Activated B cell treated with CpG ODN at 0.5 μM for 24 hours (primary cell): ENCODE measurements around the gene PTPRK. TPM values are rescaled to one million over a fixed set of nuclear protein-coding genes. Genes with fewer than 3 reads are reported as not detected.

Experiments used
- ATAC-seq: fragments of 200-7000 bp; cut with Tn5 transposase; one replicate; pipeline ENCODE4 v1.10.0; 2021; ENCODE audit warnings: low read depth, mild to moderate bottlenecking, moderate library complexity
- CTCF ChIA-PET: fragments of 350-600 bp; sonication (Branson Sonifier 250); formaldehyde crosslinking; loops from one replicate; lab custom pipeline; 2021; ENCODE audit warnings: antibody characterized with exemption; lab: Charles Lee
- POLR2A ChIA-PET: fragments of 350-600 bp; sonication (Branson Sonifier 250); formaldehyde crosslinking; loops from one replicate; lab custom pipeline; 2021; ENCODE audit warnings: antibody characterized with exemption; lab: Charles Lee
- DNase-seq: peaks from one replicate; pipeline ENCODE4 v3.0.0; 2022
- H3K27ac Mint-ChIP-seq: one replicate; pipeline ENCODE4 v1.8.0; 2020; ENCODE audit warnings: mixed read lengths
- H3K27me3 Mint-ChIP-seq: one replicate; pipeline ENCODE4 v1.8.0; 2021; ENCODE audit warnings: mixed read lengths
- H3K36me3 Mint-ChIP-seq: one replicate; pipeline ENCODE4 v1.8.0; 2021; ENCODE audit warnings: low read depth, mixed read lengths
- H3K4me1 Mint-ChIP-seq: one replicate; pipeline ENCODE4 v1.8.0; 2021; ENCODE audit warnings: mixed read lengths
- H3K4me3 Mint-ChIP-seq: one replicate; pipeline ENCODE4 v1.8.0; 2020; ENCODE audit warnings: mild to moderate bottlenecking, mixed read lengths
- H3K9me3 Mint-ChIP-seq: one replicate; pipeline ENCODE4 v1.8.0; 2020; ENCODE audit warnings: mixed read lengths
- intact Hi-C: fragments of 100-400 bp; cut with micrococcal nuclease; formaldehyde crosslinking; loops from one replicate; pipeline ENCODE4 v1.15.1; 2024
- total RNA-seq: library from RNA; stranded (reverse); gene quantifications from 2 replicates; pipeline ENCODE4 v1.2.3, GENCODE V29; 2022
- TF ChIP-seq, protein P1 (sequence below): fragments of 200-600 bp; IDR thresholded peaks from one replicate; pipeline ENCODE4 v1.8.0; 2022; ENCODE audit warnings: antibody characterized with exemption, mild to moderate bottlenecking

PTPRK gene
- total RNA-seq, 1 donor from 2014 or later = 14.2 TPM

DNA sequence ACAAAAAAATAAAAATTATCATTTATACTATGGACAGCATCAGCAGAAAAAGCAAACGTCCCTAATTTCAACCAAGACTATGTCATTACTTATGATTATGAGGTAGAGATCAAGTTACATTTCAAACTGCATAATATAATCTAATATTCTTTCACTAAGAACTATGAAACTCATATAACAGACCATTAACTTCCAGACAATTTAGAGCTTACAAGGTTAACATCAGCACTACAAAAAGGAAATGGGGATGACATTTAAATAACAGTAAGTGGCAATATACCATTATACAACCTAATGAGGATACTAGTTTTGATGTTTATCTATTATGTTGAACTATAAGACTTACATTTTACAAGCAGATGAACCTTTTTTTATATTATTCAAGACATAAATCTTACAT, 358.6 kb downstream of the PTPRK start:
- TF ChIP-seq, protein P1, sequence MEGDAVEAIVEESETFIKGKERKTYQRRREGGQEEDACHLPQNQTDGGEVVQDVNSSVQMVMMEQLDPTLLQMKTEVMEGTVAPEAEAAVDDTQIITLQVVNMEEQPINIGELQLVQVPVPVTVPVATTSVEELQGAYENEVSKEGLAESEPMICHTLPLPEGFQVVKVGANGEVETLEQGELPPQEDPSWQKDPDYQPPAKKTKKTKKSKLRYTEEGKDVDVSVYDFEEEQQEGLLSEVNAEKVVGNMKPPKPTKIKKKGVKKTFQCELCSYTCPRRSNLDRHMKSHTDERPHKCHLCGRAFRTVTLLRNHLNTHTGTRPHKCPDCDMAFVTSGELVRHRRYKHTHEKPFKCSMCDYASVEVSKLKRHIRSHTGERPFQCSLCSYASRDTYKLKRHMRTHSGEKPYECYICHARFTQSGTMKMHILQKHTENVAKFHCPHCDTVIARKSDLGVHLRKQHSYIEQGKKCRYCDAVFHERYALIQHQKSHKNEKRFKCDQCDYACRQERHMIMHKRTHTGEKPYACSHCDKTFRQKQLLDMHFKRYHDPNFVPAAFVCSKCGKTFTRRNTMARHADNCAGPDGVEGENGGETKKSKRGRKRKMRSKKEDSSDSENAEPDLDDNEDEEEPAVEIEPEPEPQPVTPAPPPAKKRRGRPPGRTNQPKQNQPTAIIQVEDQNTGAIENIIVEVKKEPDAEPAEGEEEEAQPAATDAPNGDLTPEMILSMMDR = no peak
- Mint-ChIP-seq H3K4me3 (no peak overlapping the region), H3K4me1 (peaks cover 19% of the 10 kb centered on the region), H3K27ac (no peak overlapping the region), H3K27me3 (no peaks in the 10 kb centered on the region), H3K9me3 (no peaks in the 10 kb centered on the region), H3K36me3 (no peaks in the 10 kb centered on the region)
- ChIA-PET CTCF (no interaction called here), POLR2A (no interaction called here)
- ATAC-seq (no peak), DNase-seq (no peak)
- intact Hi-C loops = loop anchor here (1.0 kb wide), 1 partner anchor 11 kb away; no protein-coding TSS in a partner anchor

DNA sequence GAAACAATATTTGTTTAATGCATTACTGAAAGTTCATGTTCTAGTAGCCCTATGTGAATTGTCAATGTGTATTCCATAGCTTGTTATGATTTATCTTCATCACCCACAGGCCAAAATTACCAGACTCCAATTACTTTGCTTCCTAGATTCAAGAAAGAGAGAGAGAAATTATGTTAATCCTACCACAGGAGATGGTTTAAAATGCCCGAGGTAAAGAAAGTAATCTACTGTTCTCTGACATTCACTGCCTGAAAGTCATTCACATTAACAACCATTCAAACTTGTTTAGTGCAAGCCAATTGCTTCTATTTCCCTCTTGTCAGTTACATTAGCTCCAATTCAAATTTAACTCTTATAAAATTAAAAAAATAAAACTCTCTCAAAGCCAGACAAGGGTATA, 359.1 kb downstream of the PTPRK start:
- DNase-seq = no peak
- Mint-ChIP-seq H3K27ac (no peak overlapping the region), H3K27me3 (no peaks in the 10 kb centered on the region), H3K4me1 (peaks cover 21% of the 10 kb centered on the region), H3K4me3 (no peak overlapping the region), H3K36me3 (no peaks in the 10 kb centered on the region), H3K9me3 (peaks cover 2% of the 10 kb centered on the region)
- CTCF ChIA-PET = no interaction called here
- TF ChIP-seq, protein P1 = no peak
- no peak for ATAC-seq
- intact Hi-C loops = no loop called here
- POLR2A ChIA-PET = no interaction called here

DNA sequence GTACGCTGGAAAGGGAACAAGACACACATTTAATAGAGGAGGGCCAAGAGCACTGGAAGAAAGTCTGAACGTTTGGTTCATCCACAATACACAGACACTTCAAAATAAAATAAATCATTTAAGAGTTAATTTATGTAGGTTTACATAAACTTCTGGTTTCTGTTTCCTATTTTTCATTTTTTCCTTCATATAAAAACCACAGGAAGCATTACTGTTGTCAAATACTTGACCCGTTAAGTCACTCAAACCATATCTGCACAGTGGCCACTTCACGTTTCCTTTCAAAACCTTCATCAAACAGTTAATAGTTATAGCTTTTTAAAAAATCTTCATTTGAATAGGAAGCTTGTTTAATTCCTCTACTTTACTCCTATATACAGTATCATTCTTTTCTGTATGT, 361.9 kb downstream of the PTPRK start:
- TF ChIP-seq, protein P1 = no peak
- Mint-ChIP-seq H3K36me3 (no peaks in the 10 kb centered on the region), H3K4me1 (peaks cover 23% of the 10 kb centered on the region), H3K27ac (no peak overlapping the region), H3K9me3 (peaks cover 4% of the 10 kb centered on the region), H3K4me3 (no peak overlapping the region), H3K27me3 (no peaks in the 10 kb centered on the region)
- DNase-seq (no peak), ATAC-seq (no peak)
- ChIA-PET CTCF (no interaction called here), POLR2A (no interaction called here)
- intact Hi-C loops = no loop called here

DNA sequence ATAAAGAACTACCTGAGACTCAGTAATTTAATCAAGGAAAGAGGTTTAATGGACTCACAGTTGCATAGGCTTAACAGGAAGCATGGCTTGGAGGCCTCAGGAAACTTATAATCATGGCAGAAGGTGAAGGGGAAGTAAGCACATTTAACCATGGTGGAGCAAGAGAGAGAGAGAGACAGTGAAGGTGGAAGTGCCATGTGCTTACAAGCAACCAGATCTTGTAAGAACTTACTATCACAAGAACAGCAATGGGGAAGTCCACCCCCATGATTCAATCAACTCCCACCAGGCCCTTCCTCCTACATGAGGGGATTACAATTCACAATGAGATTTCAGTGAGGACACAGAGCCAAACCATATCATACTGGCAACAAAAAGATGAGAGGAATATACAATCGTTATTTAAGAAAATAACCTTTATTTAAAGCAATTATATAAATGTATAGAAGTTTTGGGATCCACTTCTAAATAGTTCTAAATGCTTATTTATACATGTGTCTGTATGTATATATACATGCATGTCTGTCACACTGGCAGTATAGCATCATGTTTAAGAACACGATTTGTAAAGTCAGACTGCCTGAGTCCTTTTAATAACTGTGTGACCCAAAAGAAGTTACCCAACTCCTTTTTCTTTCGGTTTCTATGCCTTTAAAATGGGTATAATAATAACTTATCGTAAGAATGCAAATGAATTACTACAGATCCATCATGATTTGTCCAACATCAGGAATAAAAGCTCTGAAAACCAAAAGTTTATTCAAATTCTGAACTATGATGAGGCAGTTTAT, 363.9 kb downstream of the PTPRK start:
- Mint-ChIP-seq H3K4me1 (peaks cover 23% of the 10 kb centered on the region), H3K9me3 (peaks cover 4% of the 10 kb centered on the region), H3K36me3 (no peaks in the 10 kb centered on the region), H3K27ac (no peak overlapping the region), H3K27me3 (no peaks in the 10 kb centered on the region), H3K4me3 (no peak overlapping the region)
- POLR2A ChIA-PET = no interaction called here
- ATAC-seq (no peak), DNase-seq (no peak)
- intact Hi-C loops = no loop called here
- CTCF ChIA-PET = no interaction called here
- TF ChIP-seq, protein P1 = no peak

DNA sequence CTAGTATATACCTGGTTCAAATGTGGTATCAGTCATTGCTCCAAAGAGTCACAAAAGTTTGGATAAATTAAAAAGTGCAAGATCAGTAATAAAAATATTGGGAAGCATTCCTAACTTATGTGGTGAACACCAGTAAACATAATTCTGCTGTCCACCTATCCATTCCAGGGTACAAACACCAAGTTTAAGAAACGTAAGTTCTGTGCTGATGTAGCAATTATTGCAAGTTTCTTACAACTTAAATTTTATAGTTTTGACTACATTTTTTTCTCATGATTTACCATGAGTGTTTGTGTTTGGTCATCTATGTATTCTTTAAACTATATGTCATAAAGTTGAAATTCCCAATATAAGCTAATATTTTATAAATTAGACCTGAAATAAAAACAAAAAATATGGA, 364.6 kb downstream of the PTPRK start:
- Mint-ChIP-seq H3K9me3 (peaks cover 4% of the 10 kb centered on the region), H3K36me3 (no peaks in the 10 kb centered on the region), H3K27ac (no peak overlapping the region), H3K4me3 (no peak overlapping the region), H3K27me3 (no peaks in the 10 kb centered on the region), H3K4me1 (peaks cover 23% of the 10 kb centered on the region)
- CTCF ChIA-PET = no interaction called here
- DNase-seq (no peak), ATAC-seq (no peak)
- POLR2A ChIA-PET = no interaction called here
- TF ChIP-seq, protein P1 = no peak
- intact Hi-C loops = no loop called here
